Glomerular visceral epithelial cell (primary cell): ENCODE data around the gene REN.

Experiments used
- DNase-seq: peaks from one replicate; pipeline ENCODE4 v3.0.0-alpha.2; 2016; ENCODE audit errors: extremely low spot score

Gene REN

DNA sequence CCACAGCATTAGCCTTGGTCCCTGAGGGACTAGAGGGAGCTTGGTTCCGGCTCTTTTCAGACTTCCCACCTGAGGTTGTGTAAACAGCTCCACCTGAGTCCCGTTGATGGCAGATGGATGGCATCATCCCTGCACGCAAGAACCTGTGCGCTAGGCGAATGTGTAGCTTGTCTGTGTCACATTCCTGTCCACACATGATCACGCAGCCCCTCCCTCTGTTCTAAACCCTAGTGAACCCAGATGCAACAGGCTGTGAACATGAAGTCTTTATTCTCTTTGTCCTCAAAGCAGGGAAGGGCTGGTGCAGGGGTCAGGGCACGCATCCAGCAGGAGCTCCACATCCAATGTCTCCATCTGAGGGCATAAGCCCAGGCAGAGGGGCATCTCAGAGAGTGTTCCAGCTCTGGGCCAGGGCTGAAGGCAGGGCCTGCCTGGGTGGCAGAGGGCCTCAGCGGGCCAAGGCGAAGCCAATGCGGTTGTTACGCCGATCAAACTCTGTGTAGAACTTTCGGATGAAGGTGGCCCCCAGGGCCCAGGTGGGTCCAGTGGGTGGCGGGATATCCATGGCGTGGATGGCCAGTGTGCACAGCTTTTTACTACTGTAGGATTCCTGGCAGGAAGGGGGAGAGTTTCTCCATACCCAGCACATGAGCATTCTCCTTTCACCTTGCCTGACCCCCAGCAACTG lies 11.4 kb downstream of the REN start:
- no peak for DNase-seq

DNA sequence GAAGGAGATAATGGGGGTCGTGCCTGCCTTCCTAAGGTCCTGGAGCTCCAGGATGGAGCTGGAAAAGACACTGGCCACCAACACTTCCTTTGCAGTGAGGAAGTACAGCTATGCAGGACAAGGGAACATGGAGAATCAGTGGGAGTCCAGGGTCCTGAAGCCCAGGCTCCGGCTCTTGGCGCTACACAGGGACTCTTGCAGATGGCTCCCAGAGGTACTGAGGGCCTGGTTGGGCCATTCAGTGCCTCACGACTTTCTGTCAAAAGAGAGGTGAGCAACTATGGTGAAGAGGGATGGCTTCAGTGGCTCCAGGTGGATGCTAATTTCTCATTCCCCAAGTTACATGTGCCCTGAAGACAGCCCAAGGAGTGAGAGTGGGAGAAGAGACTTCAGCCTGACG lies 12.5 kb downstream of the REN start:
- no peak for DNase-seq

DNA sequence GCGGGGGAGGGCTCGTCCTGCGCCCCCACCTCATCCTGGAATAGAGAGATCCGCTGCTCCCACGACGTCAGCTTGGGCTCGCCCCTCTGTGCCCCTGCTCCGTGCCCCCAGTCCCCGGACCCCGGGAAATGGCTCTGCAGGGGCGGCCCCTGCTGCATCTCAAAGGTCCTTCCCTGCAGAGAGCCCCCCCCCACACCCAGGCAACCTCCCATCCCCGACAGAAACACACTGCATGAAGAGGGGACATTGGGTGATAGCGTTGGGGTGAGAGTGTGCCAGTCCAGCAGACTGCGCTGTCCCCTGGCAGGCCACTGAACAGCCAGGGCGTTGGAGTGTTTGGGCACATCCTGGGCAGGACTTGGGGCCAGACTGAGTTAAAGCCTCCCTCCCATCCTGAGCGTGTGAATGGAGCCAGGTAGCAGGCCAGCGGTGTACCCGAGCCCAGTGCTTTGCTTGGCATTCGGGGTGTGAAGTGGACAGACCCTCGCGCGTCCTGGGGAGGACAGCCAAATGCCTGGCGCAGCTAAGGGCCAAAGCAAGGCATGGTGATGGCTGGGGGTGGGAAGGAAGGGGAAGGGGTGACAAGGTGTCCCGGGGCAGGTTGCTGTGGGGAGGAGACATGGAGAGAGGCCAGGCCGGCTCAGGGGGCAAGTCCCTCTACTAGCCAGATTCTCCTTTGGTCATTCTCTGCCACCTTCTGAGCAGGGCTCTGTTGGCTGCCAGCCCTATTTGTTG lies 13.7 kb downstream of the REN start:
- peak; percentile 4 for DNase-seq

- DNase-seq, result peak; percentile 70
These were observed 14.4 kb downstream of the REN start, which contains the start of gene ETNK2 for GRCh38 chr1:204151552-204152309. TSS of gene ETNK2 (minus strand) at chr1:204152044. CDS start at chr1:204151852, 192 bp downstream.

- DNase-seq, result no peak
These were observed 15.2 kb downstream of the REN start for GRCh38 chr1:204150702-204151551.

DNA sequence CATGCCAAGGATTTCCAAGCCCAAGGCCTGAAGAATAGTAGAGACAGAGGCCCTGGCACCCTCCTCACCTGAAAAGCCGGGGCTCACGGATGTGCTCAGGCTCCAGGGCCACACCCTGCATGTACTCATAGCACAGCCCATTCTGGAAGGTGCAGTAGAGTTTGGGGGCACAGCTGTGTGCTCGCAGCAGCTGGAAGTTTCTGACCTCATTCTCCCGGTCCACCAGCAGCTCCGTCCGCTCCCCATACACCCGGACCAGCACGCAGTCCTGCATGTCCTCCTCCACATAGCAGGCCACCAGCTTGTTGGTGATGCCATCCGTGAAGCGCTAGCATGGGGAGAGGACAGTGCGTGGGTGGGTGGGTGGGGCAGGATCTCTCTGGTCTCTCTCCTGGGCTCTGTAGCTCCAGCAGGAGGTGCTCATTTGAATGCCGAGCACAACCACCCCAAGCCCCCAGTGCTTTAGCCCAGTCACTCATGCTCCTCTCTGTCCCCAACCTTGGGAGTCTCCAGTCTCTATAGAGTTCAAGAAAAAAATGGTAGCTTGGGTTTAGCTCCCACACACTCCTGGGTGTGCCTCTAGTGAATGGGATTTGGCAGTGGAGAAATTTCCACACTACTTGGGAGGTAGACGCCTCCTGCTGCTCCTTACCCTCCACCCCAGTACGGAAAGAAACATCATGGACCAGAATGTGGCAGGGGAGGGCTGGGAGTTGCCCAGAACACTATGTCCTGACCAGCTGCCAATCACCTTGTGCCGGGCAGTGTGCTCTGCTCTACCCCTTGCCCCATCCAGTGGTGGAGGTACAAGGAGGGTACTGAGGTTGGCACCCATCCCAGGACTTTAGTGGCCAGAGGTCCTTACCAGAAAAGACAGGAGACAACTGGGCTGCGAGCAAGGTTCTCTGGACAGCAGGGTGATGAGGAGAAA lies 16.2 kb downstream of the REN start:
- DNase-seq, result no peak

DNA sequence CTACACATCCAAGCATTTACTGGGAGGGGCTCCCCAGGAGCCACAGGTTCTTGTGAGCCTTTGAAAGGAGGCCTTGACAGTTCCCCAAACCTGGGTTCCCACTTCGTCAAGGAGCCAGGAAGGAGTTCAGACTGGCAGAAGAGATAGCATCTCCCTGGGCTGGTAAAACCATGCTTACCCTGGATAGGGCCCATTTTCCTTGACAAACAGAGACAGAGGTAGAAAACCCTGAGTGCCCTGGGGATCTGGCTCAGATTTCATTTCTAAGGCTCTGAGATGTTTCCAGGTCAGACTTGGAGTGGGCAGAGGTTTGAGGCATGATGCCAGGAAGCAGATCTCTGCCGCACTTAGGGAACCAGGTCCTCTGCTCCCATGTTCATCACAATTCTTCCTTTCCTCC lies 17.0 kb downstream of the REN start:
- no peak for DNase-seq

GRCh38 chr1:204147406-204148383 lies 18.4 kb downstream of the REN start:
- DNase-seq, result no peak

DNA sequence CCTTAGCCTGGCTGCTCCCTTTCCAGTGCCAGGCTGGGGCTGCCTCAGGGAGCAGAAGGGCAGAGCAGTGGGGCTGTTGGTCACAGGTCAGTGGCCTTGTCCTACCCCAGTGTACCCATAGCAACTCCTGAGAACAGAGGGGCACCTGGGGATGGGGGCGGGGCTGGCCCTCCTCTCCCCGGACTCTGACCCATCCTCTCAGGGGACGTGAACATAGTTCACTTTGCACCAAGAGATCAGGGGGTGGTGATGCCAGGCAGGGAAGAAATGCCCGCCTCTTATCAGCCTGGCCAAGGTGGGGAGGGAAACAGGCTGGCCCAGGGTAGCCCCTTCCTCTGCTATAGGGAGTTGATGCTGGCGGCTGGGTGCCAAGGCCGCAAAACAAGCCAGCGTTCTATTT lies 19.2 kb downstream of the REN start:
- no peak for DNase-seq

GRCh38 chr1:204146309-204146708 lies 19.8 kb downstream of the REN start:
- DNase-seq, result no peak

GRCh38 chr1:204145033-204145504 lies 21.1 kb downstream of the REN start:
- DNase-seq, result no peak

DNA sequence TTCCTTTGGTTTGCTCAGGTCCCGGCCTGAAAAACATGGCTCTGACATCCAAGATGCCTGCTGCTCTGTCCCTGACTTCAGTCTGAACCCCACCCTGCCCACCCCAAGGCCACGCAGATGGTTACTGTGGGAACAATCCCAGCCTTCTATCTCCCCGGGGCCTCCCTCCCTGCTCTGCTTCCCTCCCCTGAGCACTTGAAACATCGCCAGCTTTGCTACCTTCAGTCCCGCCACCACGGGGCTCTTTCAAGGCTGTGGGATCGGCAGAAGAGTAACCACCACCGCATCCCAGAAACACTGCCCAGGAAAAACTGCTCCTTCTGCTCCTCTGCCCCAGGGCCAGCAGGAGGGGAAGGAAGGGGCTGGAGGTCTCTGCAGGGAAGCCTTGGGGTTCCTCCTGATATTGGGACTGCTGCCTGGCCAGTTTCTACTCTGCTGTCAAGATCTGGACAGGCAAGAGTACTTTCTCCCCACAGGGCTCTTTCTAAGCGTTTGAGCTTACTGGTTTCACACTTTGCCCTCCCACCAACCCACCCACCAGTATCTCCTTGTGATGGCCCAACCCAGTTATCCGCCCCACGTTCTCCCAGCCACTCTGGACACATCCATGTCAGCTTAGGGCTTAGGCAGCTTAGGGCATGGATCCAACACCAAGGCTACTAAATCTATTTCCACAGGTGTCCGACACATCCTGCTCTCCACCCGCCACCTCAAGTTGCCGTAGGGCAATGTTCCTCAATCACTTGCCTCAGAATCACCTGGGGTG lies 22.7 kb downstream of the REN start:
- no peak for DNase-seq

- DNase-seq, result no peak
These were observed 23.8 kb downstream of the REN start for GRCh38 chr1:204142032-204142974.

GRCh38 chr1:204141131-204141530 lies 25.0 kb downstream of the REN start:
- no peak for DNase-seq

GRCh38 chr1:204139952-204140351 lies 26.2 kb downstream of the REN start:
- no peak for DNase-seq

GRCh38 chr1:204139088-204139487 lies 27.0 kb downstream of the REN start:
- DNase-seq, result no peak

DNA sequence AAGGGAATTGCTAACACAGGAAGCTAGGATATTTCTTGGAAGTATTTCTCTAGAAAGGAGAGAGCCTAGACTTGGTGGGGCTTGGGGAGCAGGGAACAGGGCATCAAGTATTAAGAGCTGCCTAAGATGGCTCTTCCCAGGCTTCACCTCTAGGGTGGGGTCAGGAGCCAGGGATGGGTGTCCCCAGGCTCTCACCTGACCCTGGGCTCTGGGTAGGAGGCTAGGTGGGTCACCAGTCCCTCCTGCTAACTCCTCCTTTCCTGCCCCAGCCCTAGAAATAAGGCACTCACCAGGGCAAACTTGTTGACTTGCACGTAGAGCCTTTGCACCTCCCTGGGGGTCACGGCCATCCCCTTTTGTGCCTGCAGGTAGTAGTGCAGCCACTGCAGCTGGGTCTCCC lies 29.3 kb downstream of the REN start:
- no peak for DNase-seq
